Breast epithelium (tissue), 4 donors: ENCODE data around the gene GON4L. TPM values are rescaled to one million over a fixed set of nuclear protein-coding genes. Genes with fewer than 3 reads are reported as not detected.
"Not testable (repeated sequence)": the region's sequence is repeated elsewhere in the genome, so short reads cannot be mapped to it uniquely, and the experiment has no call there.

Experiments
- DNase-seq, 2 donors: peaks; one replicate each; pipeline ENCODE4 v3.0.0-alpha.2; 2019; ENCODE audit warnings: low spot score in 2 of 2
- H3K27ac ChIP-seq, 2 donors: fragments of 200-600 bp; sonication (generic) in 1 of 2; one replicate each; pipeline ENCODE4 v1.5.1; 2016 to 2019; ENCODE audit warnings: mild to moderate bottlenecking in 1 of 2
- H3K27me3 ChIP-seq, 2 donors: fragments of 200-600 bp; sonication (generic) in 1 of 2; one replicate each; pipeline versions ENCODE4 v1.5.1 to v1.6.0; 2017 to 2019; ENCODE audit warnings: control low read depth in 1 of 2, mild to moderate bottlenecking in 1 of 2
- H3K36me3 ChIP-seq: fragments of 200-600 bp; one replicate; pipeline ENCODE4 v1.5.1; 2019
- H3K4me1 ChIP-seq, 2 donors: fragments of 200-600 bp; sonication (generic); one replicate each; pipeline ENCODE4 v1.5.1; 2016 to 2019; ENCODE audit warnings: control low read depth in 1 of 2
- H3K4me3 ChIP-seq, 3 donors: fragments of 200-600 bp; sonication (generic); 1 replicate in 2 of 3; 2 replicates in 1 of 3; pipeline ENCODE4 v1.5.1; 2016 to 2019; ENCODE audit warnings: mild to moderate bottlenecking in 3 of 3, moderate library complexity in 2 of 3
- H3K9me3 ChIP-seq, 2 donors: fragments of 200-600 bp; sonication (generic) in 1 of 2; one replicate each; pipeline ENCODE4 v1.5.1; 2016 to 2019; ENCODE audit warnings: control low read depth in 1 of 2
- POLR2A ChIP-seq: fragments of 450-650 bp; IDR thresholded peaks from one replicate; pipeline ENCODE4 v1.6.1; 2016; ENCODE audit warnings: antibody characterized with exemption, mild to moderate bottlenecking, moderate library complexity
- POLR2AphosphoS5 ChIP-seq, 3 donors: sonication (generic); formaldehyde crosslinking; IDR thresholded peaks; one replicate each; pipeline ENCODE4 v1.6.1; 2017; ENCODE audit warnings: antibody characterized with exemption in 3 of 3
- intact Hi-C: fragments of 100-400 bp; cut with DNase I; formaldehyde crosslinking; loops from one replicate; pipeline ENCODE4 v1.15.1; 2023; ENCODE audit warnings: low total_unique reads
- total RNA-seq, 3 donors: library from RNA; depleted of rRNA; stranded (reverse); fragments of >200 nt; gene quantifications; one replicate each; pipeline ENCODE4 v1.1.0, GENCODE V29; 2016
- TF ChIP-seq, protein P1 (sequence below), 3 donors: fragments of 450-650 bp; IDR thresholded peaks; one replicate each; pipeline ENCODE4 v1.5.1; 2016 to 2017; ENCODE audit warnings: antibody characterized with exemption in 3 of 3, mild to moderate bottlenecking in 3 of 3, moderate library complexity in 3 of 3

The GON4L gene
- total RNA-seq, 3 donors from 2014 or later, result 33.3 to 56.4 (median 56.1) TPM

DNA sequence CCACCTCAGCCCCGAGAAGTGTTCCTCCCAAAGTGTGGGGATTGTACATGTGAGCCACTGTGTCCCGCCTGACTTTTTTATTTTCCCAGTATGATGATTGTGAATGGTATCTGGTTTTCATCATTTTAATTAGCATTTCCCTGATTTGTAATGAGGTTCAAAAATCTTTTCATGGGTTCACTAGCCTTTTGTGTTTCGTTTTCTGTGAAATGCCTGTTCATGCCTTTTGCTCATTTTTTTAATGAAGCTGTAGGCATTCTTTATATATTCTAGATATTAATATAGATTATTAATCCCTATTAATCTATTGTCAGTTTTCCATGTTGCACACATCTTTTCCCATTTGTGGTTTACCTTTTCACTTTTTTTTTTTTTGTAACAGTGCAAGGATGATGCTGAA, 147.6 kb downstream of the GON4L start:
- no peaks in the 10 kb centered on the region for H3K27me3 ChIP-seq
- DNase-seq, result no peak
- H3K4me3 ChIP-seq, result no peak overlapping the region
- H3K27ac ChIP-seq, result no peak overlapping the region
- no peaks in the 10 kb centered on the region for H3K36me3 ChIP-seq
- TF ChIP-seq, protein P1, sequence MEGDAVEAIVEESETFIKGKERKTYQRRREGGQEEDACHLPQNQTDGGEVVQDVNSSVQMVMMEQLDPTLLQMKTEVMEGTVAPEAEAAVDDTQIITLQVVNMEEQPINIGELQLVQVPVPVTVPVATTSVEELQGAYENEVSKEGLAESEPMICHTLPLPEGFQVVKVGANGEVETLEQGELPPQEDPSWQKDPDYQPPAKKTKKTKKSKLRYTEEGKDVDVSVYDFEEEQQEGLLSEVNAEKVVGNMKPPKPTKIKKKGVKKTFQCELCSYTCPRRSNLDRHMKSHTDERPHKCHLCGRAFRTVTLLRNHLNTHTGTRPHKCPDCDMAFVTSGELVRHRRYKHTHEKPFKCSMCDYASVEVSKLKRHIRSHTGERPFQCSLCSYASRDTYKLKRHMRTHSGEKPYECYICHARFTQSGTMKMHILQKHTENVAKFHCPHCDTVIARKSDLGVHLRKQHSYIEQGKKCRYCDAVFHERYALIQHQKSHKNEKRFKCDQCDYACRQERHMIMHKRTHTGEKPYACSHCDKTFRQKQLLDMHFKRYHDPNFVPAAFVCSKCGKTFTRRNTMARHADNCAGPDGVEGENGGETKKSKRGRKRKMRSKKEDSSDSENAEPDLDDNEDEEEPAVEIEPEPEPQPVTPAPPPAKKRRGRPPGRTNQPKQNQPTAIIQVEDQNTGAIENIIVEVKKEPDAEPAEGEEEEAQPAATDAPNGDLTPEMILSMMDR (IDR thresholded peaks at IDR 0.05), result no peak
- TF ChIP-seq POLR2A, result no peak
- TF ChIP-seq POLR2AphosphoS5 (IDR thresholded peaks at IDR 0.05), result no peak
- H3K9me3 ChIP-seq, result no peaks in the 10 kb centered on the region
- no peaks in the 10 kb centered on the region for H3K4me1 ChIP-seq
- intact Hi-C loops, result no loop called here

GRCh38 chr1:155706139-155706538, 150.9 kb downstream of the GON4L start:
- no peaks in the 10 kb centered on the region for H3K4me1 ChIP-seq
- H3K27me3 ChIP-seq, result no peaks in the 10 kb centered on the region
- no peaks in the 10 kb centered on the region for H3K36me3 ChIP-seq
- H3K4me3 ChIP-seq, result no peak overlapping the region
- H3K27ac ChIP-seq, result no peak overlapping the region
- TF ChIP-seq POLR2AphosphoS5 (IDR thresholded peaks at IDR 0.05) (no peak), POLR2A (no peak)
- TF ChIP-seq, protein P1 (IDR thresholded peaks at IDR 0.05), result no peak
- DNase-seq, result no peak
- H3K9me3 ChIP-seq, result no peaks in the 10 kb centered on the region
- intact Hi-C loops, result no loop called here

DNA sequence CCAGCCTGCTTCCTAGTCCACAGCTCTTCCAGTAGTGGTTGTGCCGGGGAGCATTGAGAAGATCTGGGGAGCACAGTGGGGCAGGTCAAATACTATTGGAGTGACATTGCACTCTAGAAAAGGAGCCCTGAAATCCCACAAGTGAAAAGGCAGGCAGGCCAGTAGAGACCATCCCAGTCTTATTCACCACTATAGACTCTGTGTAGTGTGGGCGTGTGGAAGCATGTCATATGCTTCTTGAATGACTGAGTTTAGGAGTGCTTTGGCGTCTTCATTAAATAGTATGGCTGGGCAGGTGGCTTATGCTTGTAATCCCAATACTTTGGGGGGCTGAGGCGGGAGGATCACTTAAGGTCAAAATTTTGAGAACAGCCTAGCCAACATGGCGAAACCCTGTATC, 152.6 kb downstream of the GON4L start:
- H3K4me1 ChIP-seq, H3K9me3 ChIP-seq, H3K4me3 ChIP-seq, H3K27me3 ChIP-seq, DNase-seq, intact Hi-C loops, H3K27ac ChIP-seq, H3K36me3 ChIP-seq: not testable (repeated sequence)

- H3K36me3 ChIP-seq, result no peaks in the 10 kb centered on the region
- intact Hi-C loops, result no loop called here
- H3K27me3 ChIP-seq, result no peaks in the 10 kb centered on the region
- no peaks in the 10 kb centered on the region for H3K4me1 ChIP-seq
- H3K9me3 ChIP-seq, result no peaks in the 10 kb centered on the region
- no peak for TF ChIP-seq POLR2A
- TF ChIP-seq POLR2AphosphoS5 (IDR thresholded peaks at IDR 0.05), result no peak
- TF ChIP-seq, protein P1 (IDR thresholded peaks at IDR 0.05), result no peak
- no peak for DNase-seq
- H3K27ac ChIP-seq, result no peak overlapping the region
- H3K4me3 ChIP-seq, result no peak overlapping the region
Measured at GRCh38 chr1:155703216-155703615, 153.8 kb downstream of the GON4L start.

DNA sequence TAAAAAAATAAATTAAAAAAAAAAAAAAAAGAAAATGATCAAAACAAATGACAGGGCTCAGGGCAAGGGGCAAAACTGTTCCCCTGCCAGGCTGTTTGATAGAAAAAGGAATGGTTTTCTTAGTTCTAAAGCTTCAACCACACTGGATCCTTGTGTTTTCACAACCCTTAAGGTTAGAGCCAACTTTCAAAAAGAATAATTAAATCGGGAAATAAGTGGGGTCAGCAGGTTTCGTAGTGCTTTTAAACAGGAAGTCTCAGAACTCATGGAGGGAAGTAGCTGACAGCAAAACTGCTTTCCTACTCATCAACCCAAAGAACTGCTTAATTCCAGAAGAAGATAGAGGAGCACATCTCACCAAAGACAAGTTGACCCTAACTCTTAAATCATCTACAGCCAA, 155.3 kb downstream of the GON4L start:
- H3K27me3 ChIP-seq, H3K27ac ChIP-seq, intact Hi-C loops, H3K36me3 ChIP-seq, H3K4me3 ChIP-seq, DNase-seq, H3K4me1 ChIP-seq, H3K9me3 ChIP-seq: not testable (repeated sequence)

Other genes with a start within 250 kb of the GON4L start
- 10 to 100 TPM in 2 of 3 donors, 1 to 10 TPM in 1; 9.6 to 44.2 (median 35.4) TPM for gene MSTO1, start 247.0 kb downstream of the GON4L start, total RNA-seq
- 100 to 1,000 TPM; 107 to 156 (median 155) TPM for gene YY1AP1, start 168.4 kb downstream of the GON4L start, total RNA-seq
- gene DAP3, start 168.1 kb downstream of the GON4L start, total RNA-seq, result 100 to 1,000 TPM; 143 to 195 (median 168) TPM
- 1 to 10 TPM; 4.5 to 8.2 (median 5.0) TPM for gene SYT11, start 2.4 kb upstream of the GON4L start, total RNA-seq
- gene RIT1, start 54.1 kb upstream of the GON4L start, total RNA-seq, result 10 to 100 TPM; 29.2 to 32.6 (median 29.4) TPM
- 10 to 100 TPM; 52.0 to 81.5 (median 64.2) TPM for gene KHDC4, start 77.2 kb upstream of the GON4L start, total RNA-seq
- not detected for gene RXFP4, start 84.4 kb upstream of the GON4L start, total RNA-seq
- 10 to 100 TPM; 81.8 to 93.7 (median 90.4) TPM for gene ARHGEF2, start 121.3 kb upstream of the GON4L start, total RNA-seq
- 100 to 1,000 TPM; 305 to 407 (median 370) TPM for gene SSR2, start 163.7 kb upstream of the GON4L start, total RNA-seq
- gene UBQLN4, start 196.6 kb upstream of the GON4L start, total RNA-seq, result 10 to 100 TPM; 22.1 to 27.1 (median 23.3) TPM
- 10 to 100 TPM; 60.7 to 75.5 (median 69.8) TPM for gene LAMTOR2, start 197.6 kb upstream of the GON4L start, total RNA-seq
- 10 to 100 TPM in 2 of 3 donors, not detected in 1; 40.3 to 68.6 TPM for gene RAB25, start 203.9 kb upstream of the GON4L start, total RNA-seq
- gene MEX3A, start 225.3 kb upstream of the GON4L start, total RNA-seq, result 1 to 10 TPM in 2 of 3 donors, under 1 TPM in 1; 0.32 to 1.3 (median 1.3) TPM